ENCODE results near the gene SH3BGRL2. TPM values are rescaled to one million over a fixed set of nuclear protein-coding genes. Genes with fewer than 3 reads are reported as not detected.
"Not testable (repeated sequence)": the region's sequence is repeated elsewhere in the genome, so short reads cannot be mapped to it uniquely, and the experiment has no call there.

The SH3BGRL2 gene
- total RNA-seq, 1 experiment from 2014 or later: 5.2 TPM

GRCh38 chr6:79618425-79618824 is 12.7 kb upstream of the SH3BGRL2 start:
- RAD21 ChIA-PET (ENCODE audit: low non-redundant PET in 1 of 2, low total read pairs in 2 of 2, uncharacterized antibody in 2 of 2, unreplicated experiment in 2 of 2); H3K27me3 ChIP-seq (ENCODE audit: insufficient read depth, low read length); H3K27ac ChIP-seq (ENCODE audit: low read depth, low read length); H2AFZ ChIP-seq (ENCODE audit: low read depth, low read length, poor library complexity, severe bottlenecking); H3K9me3 ChIP-seq (ENCODE audit: control insufficient read depth in 1 of 2, insufficient read depth in 1 of 2, low read depth in 1 of 2, low read length in 2 of 2); H4K20me1 ChIP-seq (ENCODE audit: insufficient read depth); BruUV-seq (replicated peaks); H3K4me3 ChIP-seq (replicated peaks in 1 of 2; ENCODE audit: low read depth in 1 of 2, low read length in 2 of 2); DNase-seq (ENCODE audit: low read depth, low spot score); H3K9ac ChIP-seq (ENCODE audit: low read length); H3K9me2 ChIP-seq (ENCODE audit: insufficient read depth); H3K79me2 ChIP-seq (ENCODE audit: insufficient read depth, low read length); POLR2A ChIA-PET; H3K4me1 ChIP-seq (ENCODE audit: control insufficient read depth in 1 of 2, insufficient read depth in 2 of 2, low read length in 2 of 2); H3K36me3 ChIP-seq (ENCODE audit: control insufficient read depth in 1 of 2, insufficient read depth in 2 of 2, low read length in 2 of 2); intact Hi-C loops (cut with micrococcal nuclease); ATAC-seq; H3K4me2 ChIP-seq (ENCODE audit: low read length); CTCF ChIA-PET: not testable (repeated sequence)

- no peak overlapping the region for H3K9ac ChIP-seq (ENCODE audit: low read length)
- ChIA-PET POLR2A (no interaction called here), CTCF (no interaction called here), RAD21 (ENCODE audit: low non-redundant PET in 1 of 2, low total read pairs in 2 of 2, uncharacterized antibody in 2 of 2, unreplicated experiment in 2 of 2) (no interaction called here)
- no peaks in the 10 kb centered on the region for H3K36me3 ChIP-seq (ENCODE audit: control insufficient read depth in 1 of 2, insufficient read depth in 2 of 2, low read length in 2 of 2)
- DNase-seq (ENCODE audit: low read depth, low spot score): no peak
- no peak overlapping the region for H3K4me3 ChIP-seq (replicated peaks in 1 of 2; ENCODE audit: low read depth in 1 of 2, low read length in 2 of 2)
- intact Hi-C loops (cut with micrococcal nuclease): no loop called here
- no peaks in the 10 kb centered on the region for H4K20me1 ChIP-seq (ENCODE audit: insufficient read depth)
- no TSS peak for BruUV-seq (replicated peaks)
- H3K9me2 ChIP-seq (ENCODE audit: insufficient read depth): no peaks in the 10 kb centered on the region
- no peaks in the 10 kb centered on the region for H3K4me1 ChIP-seq (ENCODE audit: control insufficient read depth in 1 of 2, insufficient read depth in 2 of 2, low read length in 2 of 2)
- H3K4me2 ChIP-seq (ENCODE audit: low read length): no peak overlapping the region
- no peak overlapping the region for H3K27ac ChIP-seq (ENCODE audit: low read depth, low read length)
- no peak for TF ChIP-seq ZNF274 (IDR thresholded peaks at IDR 0.05; ENCODE audit: low read depth, low read length)
- TF ChIP-seq SP1 (IDR thresholded peaks at IDR 0.05; ENCODE audit: low read depth): no peak
- TF ChIP-seq ZFX (IDR thresholded peaks at IDR 0.05): no peak
- TF ChIP-seq TCF7L2 (IDR thresholded peaks at IDR 0.05; ENCODE audit: borderline replicate concordance, extremely low read depth, insufficient read depth, insufficient read length): no peak
- no peak for TF ChIP-seq EZH2 (IDR thresholded peaks at IDR 0.05)
- no peak for TF ChIP-seq YY1 (IDR thresholded peaks at IDR 0.05; ENCODE audit: extremely low read depth, insufficient replicate concordance, low read depth, low read length)
- no peak for TF ChIP-seq SRF (IDR thresholded peaks at IDR 0.05; ENCODE audit: low read depth)
- no peak for TF ChIP-seq EGR1 (IDR thresholded peaks at IDR 0.05; ENCODE audit: low read depth)
- TF ChIP-seq POLR2A (IDR thresholded peaks at IDR 0.05; ENCODE audit: borderline replicate concordance, extremely low read depth, insufficient read depth, insufficient read length): no peak
- TF ChIP-seq ZBTB33 (IDR thresholded peaks at IDR 0.05; ENCODE audit: extremely low read depth, insufficient replicate concordance, low read length): no peak
- TF ChIP-seq ELF1 (IDR thresholded peaks at IDR 0.05; ENCODE audit: borderline replicate concordance, low read depth): no peak
- no peak for TF ChIP-seq CBX3 (IDR thresholded peaks at IDR 0.05; ENCODE audit: low read depth)
- H3K27me3 ChIP-seq (ENCODE audit: insufficient read depth, low read length): no peaks in the 10 kb centered on the region
- H2AFZ ChIP-seq (ENCODE audit: low read depth, low read length, poor library complexity, severe bottlenecking): no peak overlapping the region
- no peaks in the 10 kb centered on the region for H3K79me2 ChIP-seq (ENCODE audit: insufficient read depth, low read length)
- ATAC-seq: no peak
- no peaks in the 10 kb centered on the region for H3K9me3 ChIP-seq (ENCODE audit: control insufficient read depth in 1 of 2, insufficient read depth in 1 of 2, low read depth in 1 of 2, low read length in 2 of 2)
Measured at GRCh38 chr6:79621579-79621978, 9.6 kb upstream of the SH3BGRL2 start.

All from HCT116 (cell line).